GM18519 (cell line): Measurements from ENCODE around the gene STYXL1.
"Not testable (repeated sequence)": the region's sequence is repeated elsewhere in the genome, so short reads cannot be mapped to it uniquely, and the experiment has no call there.

Experiments
- ATAC-seq: cut with Tn5 transposase; IDR thresholded peaks from one replicate; pipeline ENCODE4 v1.9.1; 2021; ENCODE audit warnings: mild to moderate bottlenecking, moderate library complexity; ENCODE audit not compliant: unreplicated experiment, low FRiP score

STYXL1 gene

GRCh38 chr7:76066716-76067503 is 19.1 kb upstream of the STYXL1 start:
- no peak for ATAC-seq

- no peak for ATAC-seq
Observed at GRCh38 chr7:76065016-76065612, 17.3 kb upstream of the STYXL1 start.

GRCh38 chr7:76064208-76064970 is 16.6 kb upstream of the STYXL1 start:
- no peak for ATAC-seq

GRCh38 chr7:76063525-76063924 is 15.7 kb upstream of the STYXL1 start:
- no peak for ATAC-seq

GRCh38 chr7:76063114-76063513 is 15.3 kb upstream of the STYXL1 start:
- ATAC-seq, result no peak

GRCh38 chr7:76062254-76062653 is 14.5 kb upstream of the STYXL1 start:
- ATAC-seq, result no peak

- ATAC-seq, result no peak
Observed at GRCh38 chr7:76060842-76061241, 13.0 kb upstream of the STYXL1 start.

- ATAC-seq, result not testable (repeated sequence)
Observed at GRCh38 chr7:76058745-76059144, 10.9 kb upstream of the STYXL1 start.

GRCh38 chr7:76057813-76058145 is 10.0 kb upstream of the STYXL1 start:
- no peak for ATAC-seq

GRCh38 chr7:76057103-76057812 is 9.5 kb upstream of the STYXL1 start:
- no peak for ATAC-seq

GRCh38 chr7:76056241-76056640 is 8.4 kb upstream of the STYXL1 start:
- ATAC-seq, result no peak

- ATAC-seq, result no peak
Observed at GRCh38 chr7:76054123-76055120, 6.6 kb upstream of the STYXL1 start.

GRCh38 chr7:76053461-76053860 is 5.7 kb upstream of the STYXL1 start:
- ATAC-seq, result no peak

GRCh38 chr7:76052681-76053080 is 4.9 kb upstream of the STYXL1 start:
- ATAC-seq, result not testable (repeated sequence)

GRCh38 chr7:76051840-76052239 is 4.0 kb upstream of the STYXL1 start:
- ATAC-seq, result no peak

GRCh38 chr7:76050545-76050944 is 2.7 kb upstream of the STYXL1 start:
- no peak for ATAC-seq

- no peak for ATAC-seq
Observed at GRCh38 chr7:76049295-76049694, 1.5 kb upstream of the STYXL1 start.

- ATAC-seq, result no peak
Observed at GRCh38 chr7:76048668-76048988, 828 bp upstream of the STYXL1 start.

GRCh38 chr7:76047305-76047810 is 442 bp downstream of the STYXL1 start:
- ATAC-seq, result no peak

GRCh38 chr7:76044375-76044865 is 3.4 kb downstream of the STYXL1 start:
- ATAC-seq, result no peak
